ENCODE results near the gene SCD5.
"Not testable (repeated sequence)": the region's sequence is repeated elsewhere in the genome, so short reads cannot be mapped to it uniquely, and the experiment has no call there.

Gene SCD5

GRCh38 chr4:82825425-82825824, 26.8 kb upstream of the SCD5 start:
- no peaks in the 10 kb centered on the region for H3K27me3 ChIP-seq (ENCODE audit: insufficient read depth, low read depth)
- H3K36me3 ChIP-seq (ENCODE audit: insufficient read depth): no peaks in the 10 kb centered on the region; the same call in 1 of the 2 replicates
- no peaks in the 10 kb centered on the region for H3K79me2 ChIP-seq (ENCODE audit: insufficient read depth, low read depth)
- no peak for TF ChIP-seq CTCF (conservative IDR thresholded peaks at IDR 0.05; ENCODE audit: low read depth, low read length)
- no peaks in the 10 kb centered on the region for H4K20me1 ChIP-seq (ENCODE audit: insufficient read depth)
- peaks cover 5% of the 10 kb centered on the region for H3K4me1 ChIP-seq (ENCODE audit: low read depth, poor library complexity, severe bottlenecking)
- H3K4me2 ChIP-seq: no peak overlapping the region
- H3K27ac ChIP-seq: no peak overlapping the region
- no peak overlapping the region for H3K9ac ChIP-seq
- no peak overlapping the region for H2AFZ ChIP-seq (ENCODE audit: low read depth)
- H3K4me3 ChIP-seq (IDR thresholded peaks at IDR 0.05; ENCODE audit: insufficient read depth, low read depth, low read length): no peak overlapping the region

- H3K27me3 ChIP-seq (ENCODE audit: insufficient read depth, low read depth): no peaks in the 10 kb centered on the region
- no peak overlapping the region for H3K27ac ChIP-seq
- TF ChIP-seq CTCF (conservative IDR thresholded peaks at IDR 0.05; ENCODE audit: low read depth, low read length): no peak
- H2AFZ ChIP-seq (ENCODE audit: low read depth): no peak overlapping the region
- H4K20me1 ChIP-seq (ENCODE audit: insufficient read depth): no peaks in the 10 kb centered on the region
- H3K9ac ChIP-seq: no peak overlapping the region
- no peaks in the 10 kb centered on the region for H3K79me2 ChIP-seq (ENCODE audit: insufficient read depth, low read depth)
- H3K4me1 ChIP-seq (ENCODE audit: low read depth, poor library complexity, severe bottlenecking): peaks cover 21% of the 10 kb centered on the region
- no peak overlapping the region for H3K4me2 ChIP-seq
- no peak overlapping the region for H3K4me3 ChIP-seq (IDR thresholded peaks at IDR 0.05; ENCODE audit: insufficient read depth, low read depth, low read length)
- no peaks in the 10 kb centered on the region; the same call in 1 of the 2 replicates for H3K36me3 ChIP-seq (ENCODE audit: insufficient read depth)
Observed at GRCh38 chr4:82823062-82823461, 24.5 kb upstream of the SCD5 start.

GRCh38 chr4:82820689-82821088, 22.1 kb upstream of the SCD5 start:
- no peaks in the 10 kb centered on the region for H3K27me3 ChIP-seq (ENCODE audit: insufficient read depth, low read depth)
- H3K4me2 ChIP-seq: no peak overlapping the region
- no peaks in the 10 kb centered on the region; the same call in 1 of the 2 replicates for H3K36me3 ChIP-seq (ENCODE audit: insufficient read depth)
- TF ChIP-seq CTCF (conservative IDR thresholded peaks at IDR 0.05; ENCODE audit: low read depth, low read length): no peak
- H3K4me1 ChIP-seq (ENCODE audit: low read depth, poor library complexity, severe bottlenecking): peaks cover 26% of the 10 kb centered on the region
- H4K20me1 ChIP-seq (ENCODE audit: insufficient read depth): no peaks in the 10 kb centered on the region
- no peak overlapping the region for H2AFZ ChIP-seq (ENCODE audit: low read depth)
- no peak overlapping the region for H3K9ac ChIP-seq
- H3K79me2 ChIP-seq (ENCODE audit: insufficient read depth, low read depth): no peaks in the 10 kb centered on the region
- no peak overlapping the region for H3K4me3 ChIP-seq (IDR thresholded peaks at IDR 0.05; ENCODE audit: insufficient read depth, low read depth, low read length)
- no peak overlapping the region for H3K27ac ChIP-seq

- Histone ChIP-seq H3K4me3 (IDR thresholded peaks at IDR 0.05; ENCODE audit: insufficient read depth, low read depth, low read length) (no peak overlapping the region), H3K36me3 (ENCODE audit: insufficient read depth) (no peaks in the 10 kb centered on the region), H3K27ac (peak overlapping the region; percentile 19; the same call in 1 of the 2 replicates), H3K4me2 (peak overlapping the region; percentile 38), H2AFZ (ENCODE audit: low read depth) (no peak overlapping the region), H3K4me1 (ENCODE audit: low read depth, poor library complexity, severe bottlenecking) (peaks cover 31% of the 10 kb centered on the region), H3K27me3 (ENCODE audit: insufficient read depth, low read depth) (no peaks in the 10 kb centered on the region), H3K79me2 (ENCODE audit: insufficient read depth, low read depth) (no peaks in the 10 kb centered on the region), H4K20me1 (ENCODE audit: insufficient read depth) (no peaks in the 10 kb centered on the region), H3K9ac (no peak overlapping the region)
- no peak for TF ChIP-seq CTCF (conservative IDR thresholded peaks at IDR 0.05; ENCODE audit: low read depth, low read length)
Observed at GRCh38 chr4:82818664-82819662, 20.4 kb upstream of the SCD5 start.

GRCh38 chr4:82816874-82817273, 18.3 kb upstream of the SCD5 start:
- not testable (repeated sequence) for H3K4me2 ChIP-seq; H3K36me3 ChIP-seq (ENCODE audit: insufficient read depth); H2AFZ ChIP-seq (ENCODE audit: low read depth); H3K79me2 ChIP-seq (ENCODE audit: insufficient read depth, low read depth); H3K27ac ChIP-seq; H3K9ac ChIP-seq; H3K27me3 ChIP-seq (ENCODE audit: insufficient read depth, low read depth); H4K20me1 ChIP-seq (ENCODE audit: insufficient read depth); H3K4me3 ChIP-seq (IDR thresholded peaks at IDR 0.05; ENCODE audit: insufficient read depth, low read depth, low read length)
- H3K4me1 ChIP-seq (ENCODE audit: low read depth, poor library complexity, severe bottlenecking): peaks cover 38% of the 10 kb centered on the region
